H1 (cell line): ENCODE measurements around the gene TTC39A. TPM values are rescaled to one million over a fixed set of nuclear protein-coding genes. Genes with fewer than 3 reads are reported as not detected.

Source experiments
- CTCF ChIA-PET: fragments of 300-600 bp; sonication (Branson Sonifier 250); formaldehyde crosslinking; loops from one replicate; lab custom pipeline; 2021; ENCODE audit not compliant: partially characterized antibody; lab: Charles Lee
- POLR2A ChIA-PET: fragments of 300-600 bp; sonication (Branson Sonifier 250); formaldehyde crosslinking; loops from one replicate; lab custom pipeline; 2021; ENCODE audit warnings: inconsistent platforms; ENCODE audit not compliant: partially characterized antibody; lab: Charles Lee
- DNase-seq, 2 experiments: peaks; one replicate each; pipeline versions ENCODE4 v3.0.0 to v3.0.0-alpha.2; 2010 to 2022; ENCODE audit warnings: low spot score in 2 of 2, low read depth in 1 of 2, mixed read lengths in 1 of 2
- FAIRE-seq: peaks from 2 replicates; lab custom pipeline; 2011; peaks lifted over from hg19 to GRCh38; lab: Jason Lieb, UNC
- H2AFZ ChIP-seq: 2 replicates; pipeline ENCODE4 v1.8.1; 2012; ENCODE audit warnings: low read length, inconsistent platforms
- H2AK5ac ChIP-seq: 2 replicates; pipeline ENCODE4 v1.6.1; 2013; ENCODE audit warnings: low read depth, low read length
- H2BK120ac ChIP-seq: replicated peaks from 2 replicates; pipeline ENCODE3; 2013; ENCODE audit warnings: low read depth, low read length, inconsistent platforms
- H2BK12ac ChIP-seq: 2 replicates; pipeline ENCODE4 v1.6.1; 2013; ENCODE audit warnings: low read depth, low read length
- H2BK15ac ChIP-seq: 2 replicates; pipeline ENCODE4 v1.6.1; 2013; ENCODE audit warnings: low read length
- H2BK20ac ChIP-seq: 2 replicates; pipeline ENCODE4 v1.6.1; 2013; ENCODE audit warnings: low read length
- H2BK5ac ChIP-seq: 2 replicates; pipeline ENCODE4 v1.6.1; 2013; ENCODE audit warnings: low read depth, low read length
- H3K14ac ChIP-seq: 2 replicates; pipeline ENCODE4 v1.6.1; 2013; ENCODE audit warnings: inconsistent platforms; ENCODE audit not compliant: insufficient read length
- H3K18ac ChIP-seq: 2 replicates; pipeline ENCODE4 v1.6.1; 2013; ENCODE audit warnings: low read length; ENCODE audit errors: extremely low read depth
- H3K23ac ChIP-seq: 2 replicates; pipeline ENCODE4 v1.6.1; 2013; ENCODE audit warnings: inconsistent platforms; ENCODE audit not compliant: insufficient read length
- H3K23me2 ChIP-seq: 2 replicates; pipeline ENCODE4 v1.6.1; 2013; ENCODE audit warnings: low read depth, low read length
- H3K27ac ChIP-seq: 2 replicates; pipeline ENCODE4 v1.6.1; 2011; ENCODE audit warnings: low read depth, low read length, inconsistent platforms
- H3K27me3 ChIP-seq, 4 experiments: replicated peaks in 1 of 4; 1 replicate in 1 of 4; 2 replicates in 3 of 4; pipeline versions ENCODE4 v1.6.1 to v1.8.1; 2011 to 2013; ENCODE audit warnings: low read length in 3 of 4, mild to moderate bottlenecking in 3 of 4, inconsistent platforms in 2 of 4, mixed read lengths in 2 of 4, moderate library complexity in 1 of 4; ENCODE audit not compliant: control insufficient read depth in 3 of 4, insufficient read depth in 3 of 4; ENCODE audit errors: extremely low read depth in 1 of 4
- H3K36me3 ChIP-seq, 4 experiments: 2 replicates each; pipeline versions ENCODE4 v1.6.1 to v1.8.1; 2011 to 2013; ENCODE audit warnings: mild to moderate bottlenecking in 4 of 4, low read length in 3 of 4, moderate library complexity in 2 of 4, control low read depth in 1 of 4, inconsistent platforms in 1 of 4; ENCODE audit not compliant: insufficient read depth in 4 of 4, control insufficient read depth in 2 of 4
- H3K4ac ChIP-seq: replicated peaks from 2 replicates; pipeline ENCODE3; 2013; ENCODE audit warnings: low read length, low read depth, mixed read lengths, inconsistent platforms; ENCODE audit not compliant: insufficient read length
- H3K4me1 ChIP-seq, 4 experiments: replicated peaks in 1 of 4; 1 replicate in 1 of 4; 2 replicates in 3 of 4; pipeline versions ENCODE4 v1.6.1 to v1.8.1; 2011 to 2013; ENCODE audit warnings: low read length in 3 of 4, inconsistent platforms in 2 of 4, mixed read lengths in 1 of 4; ENCODE audit not compliant: insufficient read depth in 4 of 4, control insufficient read depth in 3 of 4
- H3K4me2 ChIP-seq, 2 experiments: 2 replicates each; pipeline versions ENCODE4 v1.6.1 to v1.8.1; 2011 to 2013; ENCODE audit warnings: low read depth in 2 of 2, low read length in 2 of 2, control low read depth in 1 of 2, inconsistent platforms in 1 of 2, mild to moderate bottlenecking in 1 of 2; ENCODE audit not compliant: insufficient read depth in 1 of 2
- H3K4me3 ChIP-seq, 4 experiments: fragments of 200-600, 300-600 bp in 1 of 4; sonication (generic), shearing (Covaris generic), sonication (Bioruptor Twin) in 1 of 4; 2 replicates each; pipeline versions ENCODE4 v1.5.1 to v1.8.1; 2011 to 2016; ENCODE audit warnings: low read length in 4 of 4, low read depth in 3 of 4, control low read depth in 2 of 4, inconsistent platforms in 2 of 4, mild to moderate bottlenecking in 2 of 4, mixed read lengths in 1 of 4, moderate library complexity in 1 of 4; ENCODE audit not compliant: insufficient read depth in 2 of 4; ENCODE audit errors: extremely low read depth in 1 of 4
- H3K56ac ChIP-seq: replicated peaks from 2 replicates; pipeline ENCODE3; 2013; ENCODE audit warnings: low read depth, mild to moderate bottlenecking, mixed read lengths, low read length, inconsistent platforms; ENCODE audit not compliant: insufficient read length
- H3K79me1 ChIP-seq: 2 replicates; pipeline ENCODE4 v1.6.1; 2013; ENCODE audit warnings: low read depth, low read length, control low read depth
- H3K79me2 ChIP-seq, 2 experiments: 2 replicates each; pipeline versions ENCODE4 v1.6.1 to v1.8.1; 2012 to 2013; ENCODE audit warnings: low read length in 2 of 2, mild to moderate bottlenecking in 2 of 2, inconsistent platforms in 1 of 2; ENCODE audit not compliant: insufficient read depth in 2 of 2, control insufficient read depth in 1 of 2
- H3K9ac ChIP-seq, 4 experiments: replicated peaks in 1 of 4; 1 replicate in 1 of 4; 2 replicates in 3 of 4; pipeline versions ENCODE4 v1.6.1 to v1.8.1; 2011 to 2013; ENCODE audit warnings: low read depth in 3 of 4, low read length in 3 of 4, control low read depth in 2 of 4, mild to moderate bottlenecking in 2 of 4, moderate library complexity in 2 of 4, inconsistent platforms in 1 of 4; ENCODE audit errors: extremely low read depth in 1 of 4
- H3K9me3 ChIP-seq, 2 experiments: 2 replicates each; pipeline versions ENCODE4 v1.6.1 to v1.8.1; 2012 to 2013; ENCODE audit warnings: mild to moderate bottlenecking in 2 of 2, moderate library complexity in 2 of 2, control low read depth in 1 of 2, inconsistent platforms in 1 of 2, low read depth in 1 of 2, low read length in 1 of 2, mixed read lengths in 1 of 2; ENCODE audit not compliant: insufficient read depth in 2 of 2
- H4K20me1 ChIP-seq, 2 experiments: replicated peaks in 1 of 2; 2 replicates each; pipeline versions ENCODE3 to v1.8.1; 2011 to 2013; ENCODE audit warnings: inconsistent platforms in 2 of 2, low read length in 2 of 2, mild to moderate bottlenecking in 1 of 2; ENCODE audit not compliant: insufficient read depth in 2 of 2, control insufficient read depth in 1 of 2
- H4K5ac ChIP-seq: 2 replicates; pipeline ENCODE4 v1.6.1; 2013; ENCODE audit warnings: low read length, low read depth, mixed read lengths, inconsistent platforms; ENCODE audit not compliant: insufficient read length
- H4K8ac ChIP-seq: 2 replicates; pipeline ENCODE4 v1.8.0; 2013; ENCODE audit warnings: mild to moderate bottlenecking, moderate library complexity, low read length, inconsistent platforms; ENCODE audit not compliant: insufficient read depth; ENCODE audit errors: extremely low read depth
- H4K91ac ChIP-seq: replicated peaks from 2 replicates; pipeline ENCODE3; 2013; ENCODE audit warnings: low read length, mixed read lengths, inconsistent platforms; ENCODE audit not compliant: insufficient read length
- ATF2 ChIP-seq: IDR thresholded peaks from 2 replicates; pipeline ENCODE4 v1.6.1; 2012; ENCODE audit warnings: low read length, inconsistent platforms
- BACH1 ChIP-seq: IDR thresholded peaks from 2 replicates; pipeline ENCODE4 v1.6.1; 2012; ENCODE audit warnings: low read length, improper control_type of control experiment
- CEBPB ChIP-seq: IDR thresholded peaks from 2 replicates; pipeline ENCODE4 v1.6.1; 2012; ENCODE audit warnings: low read depth, low read length
- CHD1 ChIP-seq: IDR thresholded peaks from 2 replicates; pipeline ENCODE4 v1.6.1; 2012; ENCODE audit warnings: low read depth, low read length, improper control_type of control experiment
- CREB1 ChIP-seq: IDR thresholded peaks from 2 replicates; pipeline ENCODE4 v1.6.1; 2012; ENCODE audit warnings: inconsistent platforms
- HDAC6 ChIP-seq: IDR thresholded peaks from one replicate; pipeline ENCODE4 v1.7.1; 2012; ENCODE audit warnings: low read depth, mild to moderate bottlenecking, inconsistent platforms, low read length, moderate library complexity
- JUND ChIP-seq: IDR thresholded peaks from 2 replicates; pipeline ENCODE4 v1.6.1; 2011; ENCODE audit warnings: mild to moderate bottlenecking, improper control_type of control experiment, low read length
- KDM4A ChIP-seq: IDR thresholded peaks from one replicate; pipeline ENCODE4 v1.7.1; 2012; ENCODE audit warnings: low read depth, mild to moderate bottlenecking, moderate library complexity, low read length, inconsistent platforms; ENCODE audit not compliant: severe bottlenecking
- POLR2A ChIP-seq, 2 experiments: IDR thresholded peaks; 1 replicate in 1 of 2; 2 replicates in 1 of 2; pipeline ENCODE4 v1.6.1; 2011; ENCODE audit warnings: low read depth in 2 of 2, low read length in 2 of 2, mild to moderate bottlenecking in 2 of 2; ENCODE audit errors: control extremely low read depth in 1 of 2
- POLR2AphosphoS5 ChIP-seq: IDR thresholded peaks from 2 replicates; pipeline ENCODE4 v1.6.1; 2011; ENCODE audit warnings: low read depth, low read length
- RBBP5 ChIP-seq: IDR thresholded peaks from 2 replicates; pipeline ENCODE4 v1.7.1; 2012; ENCODE audit warnings: low read depth, mild to moderate bottlenecking, inconsistent platforms, low read length, moderate library complexity, borderline replicate concordance
- SP2 ChIP-seq: IDR thresholded peaks from 2 replicates; pipeline ENCODE4 v1.6.1; 2012; ENCODE audit warnings: mild to moderate bottlenecking, low read length, inconsistent platforms
- TAF1 ChIP-seq: IDR thresholded peaks from 2 replicates; pipeline ENCODE4 v1.6.1; 2011; ENCODE audit warnings: mild to moderate bottlenecking, low read depth, low read length
- ZNF274 ChIP-seq: IDR thresholded peaks from 2 replicates; pipeline ENCODE4 v1.7.0; 2012; ENCODE audit warnings: low read length, borderline replicate concordance; ENCODE audit errors: extremely low read depth
- WGBS, 2 experiments: shearing (Covaris generic) in 1 of 2; methylation state at CpG; one replicate each; pipeline versions ENCODE4 v1.1.6 to v1.1.7; 2013 to 2015; ENCODE audit warnings: low lambda C conversion rate in 2 of 2, mixed read lengths in 2 of 2, inconsistent platforms in 1 of 2, low coverage in 1 of 2, missing lambda C conversion rate in 1 of 2; ENCODE audit not compliant: insufficient replicate concordance in 2 of 2, insufficient coverage in 1 of 2, insufficient read length in 1 of 2; ENCODE audit errors: extremely low coverage in 1 of 2, missing lambda C conversion rate in 1 of 2; 5-methylcytosine and 5-hydroxymethylcytosine counted together
- polyA plus RNA-seq, 7 experiments: library from polyadenylated mRNA; depleted of rRNA in 3 of 7; stranded (reverse) in 5 of 7; unstranded in 2 of 7; fragments of >200 nt in 5 of 7; fragments of 200-250 nt in 2 of 7; gene quantifications; 1 replicate in 5 of 7; 2 replicates in 1 of 7; 4 replicates in 1 of 7; pipeline versions ENCODE4 v1.2.1 to v1.2.3, GENCODE V29; 2011 to 2013; ENCODE audit warnings: missing spikeins in 2 of 7, mixed read lengths in 2 of 7
- total RNA-seq: library from RNA; stranded (reverse); fragmentation: NEBNext Ultra II Directional; extraction: Animal tissue kit (Norgen Biotek cat#: 25700); gene quantifications from 2 replicates; pipeline ENCODE4 v1.2.1, GENCODE V29; 2021

TTC39A gene
- total and polyA plus RNA-seq, 2 of the 8 experiments (the other 6 are each of a cell fraction or from before 2014, with no cell fraction given) = 5.5 to 5.8 TPM

DNA sequence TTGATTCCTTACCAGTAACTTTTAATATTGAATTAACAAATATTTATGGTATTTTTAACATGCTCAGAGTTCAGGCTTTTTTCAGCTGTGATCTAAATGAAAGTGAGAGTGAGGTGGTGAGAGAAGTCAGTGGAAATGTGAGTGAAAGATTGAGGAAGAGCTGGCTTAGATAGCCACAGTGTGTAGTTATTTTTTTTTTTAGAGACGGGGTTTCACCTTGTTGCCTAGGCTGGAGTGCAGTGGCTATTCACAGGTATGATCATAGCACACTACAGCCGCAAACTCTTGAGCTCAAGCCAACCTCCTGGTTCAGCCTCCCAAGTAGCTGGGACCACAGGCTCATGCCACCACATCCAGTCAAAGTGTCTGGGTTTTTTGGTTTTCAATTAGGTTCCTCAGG lies 83.3 kb downstream of the TTC39A start:
- no peak overlapping the region for H4K91ac ChIP-seq
- no peak overlapping the region for H2AFZ ChIP-seq
- ChIA-PET POLR2A (no interaction called here), CTCF (interaction anchor here (0.9 kb wide), 1 partner anchor 55 kb away, joined by 3 read pairs; no protein-coding TSS in a partner anchor)
- no peak overlapping the region for H2BK12ac ChIP-seq
- no peak overlapping the region for H2AK5ac ChIP-seq
- 88% methylated on average over 2 of the region's 2 CpGs; no CpG with 5 or more reads in 1 of the 2 experiments for WGBS, 2 experiments
- H3K23me2 ChIP-seq = no peaks in the 10 kb centered on the region
- H3K27me3 ChIP-seq = no peaks in the 10 kb centered on the region
- no peaks in the 10 kb centered on the region for H3K9me3 ChIP-seq
- no peak overlapping the region for H3K4me2 ChIP-seq
- no peak overlapping the region for H3K56ac ChIP-seq
- H3K4ac ChIP-seq = no peak overlapping the region
- peaks cover 0 to 4% of the 10 kb centered on the region in 2 experiments for H4K20me1 ChIP-seq
- H3K36me3 ChIP-seq = no peaks in the 10 kb centered on the region
- H2BK15ac ChIP-seq = no peak overlapping the region
- H3K14ac ChIP-seq = no peak overlapping the region
- peaks cover 2% of the 10 kb centered on the region; the same call in 1 of the 2 replicates for H3K79me1 ChIP-seq
- H3K9ac ChIP-seq = no peak overlapping the region
- DNase-seq = no peak
- no peak overlapping the region for H2BK20ac ChIP-seq
- no peak overlapping the region for H2BK120ac ChIP-seq
- H2BK5ac ChIP-seq = no peak overlapping the region
- H3K18ac ChIP-seq = no peak overlapping the region
- FAIRE-seq = no peak
- no peak overlapping the region for H3K27ac ChIP-seq
- H3K79me2 ChIP-seq = peaks cover 0 to 81% of the 10 kb centered on the region in 2 experiments; a peak in 3 of 4 replicates
- no peak overlapping the region for H3K4me3 ChIP-seq
- no peaks in the 10 kb centered on the region for H3K4me1 ChIP-seq
- H4K5ac ChIP-seq = no peak overlapping the region
- H3K23ac ChIP-seq = no peak overlapping the region
- no peak overlapping the region for H4K8ac ChIP-seq
- TF ChIP-seq CREB1 = no peak
- no peak for TF ChIP-seq RBBP5
- TF ChIP-seq ZNF274 = no peak
- no peak for TF ChIP-seq HDAC6
- no peak for TF ChIP-seq TAF1
- TF ChIP-seq KDM4A = no peak
- TF ChIP-seq BACH1 = no peak
- no peak for TF ChIP-seq ATF2
- no peak for TF ChIP-seq JUND
- no peak for TF ChIP-seq POLR2AphosphoS5
- no peak for TF ChIP-seq SP2
- no peak for TF ChIP-seq POLR2A (IDR thresholded peaks at IDR 0.05; ENCODE audit: control extremely low read depth in 1 of 2, low read depth in 2 of 2, low read length in 2 of 2)
- no peak for TF ChIP-seq CHD1
- no peak for TF ChIP-seq CEBPB
